ENCODE measurements around the gene ITM2C.

The ITM2C gene

GRCh38 chr2:230898016-230898712, 33.4 kb downstream of the ITM2C start:
- no peak overlapping the region for H3K4me3 ChIP-seq (ENCODE audit: low read depth in 1 of 2, low read length in 2 of 2)
- no peak overlapping the region for H3K27ac ChIP-seq (ENCODE audit: low read length)
- no peaks in the 10 kb centered on the region for H3K9me3 ChIP-seq (ENCODE audit: control insufficient read depth in 1 of 2, low read length in 2 of 2)
- H3K36me3 ChIP-seq (ENCODE audit: control insufficient read depth in 1 of 2, insufficient read depth in 2 of 2, low read length in 2 of 2) = no peaks in the 10 kb centered on the region
- peaks cover 3% of the 10 kb centered on the region for H3K27me3 ChIP-seq (ENCODE audit: low read depth, low read length)
- H3K4me1 ChIP-seq (ENCODE audit: control insufficient read depth in 1 of 2, insufficient read depth in 2 of 2, low read length in 2 of 2) = peaks cover 0 to 4% of the 10 kb centered on the region in 2 donors

GRCh38 chr2:230898713-230899091, 34.0 kb downstream of the ITM2C start:
- Histone ChIP-seq H3K27me3 (ENCODE audit: low read depth, low read length) (peaks cover 3% of the 10 kb centered on the region), H3K27ac (ENCODE audit: low read length) (no peak overlapping the region), H3K9me3 (ENCODE audit: control insufficient read depth in 1 of 2, low read length in 2 of 2) (no peaks in the 10 kb centered on the region), H3K4me3 (ENCODE audit: low read depth in 1 of 2, low read length in 2 of 2) (no peak overlapping the region), H3K4me1 (ENCODE audit: control insufficient read depth in 1 of 2, insufficient read depth in 2 of 2, low read length in 2 of 2) (peaks cover 0 to 4% of the 10 kb centered on the region in 2 donors), H3K36me3 (ENCODE audit: control insufficient read depth in 1 of 2, insufficient read depth in 2 of 2, low read length in 2 of 2) (no peaks in the 10 kb centered on the region)

GRCh38 chr2:230899287-230899686, 34.5 kb downstream of the ITM2C start:
- no peaks in the 10 kb centered on the region for H3K36me3 ChIP-seq (ENCODE audit: control insufficient read depth in 1 of 2, insufficient read depth in 2 of 2, low read length in 2 of 2)
- no peaks in the 10 kb centered on the region for H3K9me3 ChIP-seq (ENCODE audit: control insufficient read depth in 1 of 2, low read length in 2 of 2)
- no peak overlapping the region for H3K4me3 ChIP-seq (ENCODE audit: low read depth in 1 of 2, low read length in 2 of 2)
- H3K27me3 ChIP-seq (ENCODE audit: low read depth, low read length) = peaks cover 3% of the 10 kb centered on the region
- no peak overlapping the region for H3K27ac ChIP-seq (ENCODE audit: low read length)
- peaks cover 0 to 4% of the 10 kb centered on the region in 2 donors for H3K4me1 ChIP-seq (ENCODE audit: control insufficient read depth in 1 of 2, insufficient read depth in 2 of 2, low read length in 2 of 2)

- Histone ChIP-seq H3K27ac (ENCODE audit: low read length) (no peak overlapping the region), H3K27me3 (ENCODE audit: low read depth, low read length) (peaks cover 3% of the 10 kb centered on the region), H3K4me3 (ENCODE audit: low read depth in 1 of 2, low read length in 2 of 2) (no peak overlapping the region), H3K9me3 (ENCODE audit: control insufficient read depth in 1 of 2, low read length in 2 of 2) (no peaks in the 10 kb centered on the region), H3K4me1 (ENCODE audit: control insufficient read depth in 1 of 2, insufficient read depth in 2 of 2, low read length in 2 of 2) (no peaks in the 10 kb centered on the region), H3K36me3 (ENCODE audit: control insufficient read depth in 1 of 2, insufficient read depth in 2 of 2, low read length in 2 of 2) (no peaks in the 10 kb centered on the region)
These were observed 35.0 kb downstream of the ITM2C start for GRCh38 chr2:230899786-230900185.

- no peaks in the 10 kb centered on the region for H3K36me3 ChIP-seq (ENCODE audit: control insufficient read depth in 1 of 2, insufficient read depth in 2 of 2, low read length in 2 of 2)
These were observed 35.7 kb downstream of the ITM2C start for GRCh38 chr2:230900336-230900995.

GRCh38 chr2:230901006-230901405, 36.3 kb downstream of the ITM2C start:
- no peaks in the 10 kb centered on the region for H3K4me1 ChIP-seq (ENCODE audit: control insufficient read depth in 1 of 2, insufficient read depth in 2 of 2, low read length in 2 of 2)
- H3K27ac ChIP-seq (ENCODE audit: low read length) = no peak overlapping the region
- H3K36me3 ChIP-seq (ENCODE audit: control insufficient read depth in 1 of 2, insufficient read depth in 2 of 2, low read length in 2 of 2) = no peaks in the 10 kb centered on the region
- peaks cover 3% of the 10 kb centered on the region for H3K27me3 ChIP-seq (ENCODE audit: low read depth, low read length)
- no peak overlapping the region for H3K4me3 ChIP-seq (ENCODE audit: low read depth in 1 of 2, low read length in 2 of 2)
- H3K9me3 ChIP-seq (ENCODE audit: control insufficient read depth in 1 of 2, low read length in 2 of 2) = no peaks in the 10 kb centered on the region

More at GRCh38 chr2:230900336-230900995, 35.7 kb downstream of the ITM2C start:
- Histone ChIP-seq H3K9me3 (ENCODE audit: control insufficient read depth in 1 of 2, low read length in 2 of 2) (no peaks in the 10 kb centered on the region), H3K27ac (ENCODE audit: low read length) (no peak overlapping the region), H3K4me3 (ENCODE audit: low read depth in 1 of 2, low read length in 2 of 2) (no peak overlapping the region), H3K27me3 (ENCODE audit: low read depth, low read length) (peaks cover 3% of the 10 kb centered on the region), H3K4me1 (ENCODE audit: control insufficient read depth in 1 of 2, insufficient read depth in 2 of 2, low read length in 2 of 2) (no peaks in the 10 kb centered on the region)

GRCh38 chr2:230902180-230902899, 37.6 kb downstream of the ITM2C start:
- H3K36me3 ChIP-seq (ENCODE audit: control insufficient read depth in 1 of 2, insufficient read depth in 2 of 2, low read length in 2 of 2) = no peaks in the 10 kb centered on the region
- H3K4me1 ChIP-seq (ENCODE audit: control insufficient read depth in 1 of 2, insufficient read depth in 2 of 2, low read length in 2 of 2) = no peaks in the 10 kb centered on the region
- H3K27me3 ChIP-seq (ENCODE audit: low read depth, low read length) = peaks cover 3% of the 10 kb centered on the region
- H3K4me3 ChIP-seq (ENCODE audit: low read depth in 1 of 2, low read length in 2 of 2) = no peak overlapping the region
- H3K9me3 ChIP-seq (ENCODE audit: control insufficient read depth in 1 of 2, low read length in 2 of 2) = no peaks in the 10 kb centered on the region
- H3K27ac ChIP-seq (ENCODE audit: low read length) = no peak overlapping the region

- Histone ChIP-seq H3K4me1 (ENCODE audit: control insufficient read depth in 1 of 2, insufficient read depth in 2 of 2, low read length in 2 of 2) (no peaks in the 10 kb centered on the region), H3K4me3 (ENCODE audit: low read depth in 1 of 2, low read length in 2 of 2) (no peak overlapping the region), H3K27ac (ENCODE audit: low read length) (no peak overlapping the region), H3K36me3 (ENCODE audit: control insufficient read depth in 1 of 2, insufficient read depth in 2 of 2, low read length in 2 of 2) (no peaks in the 10 kb centered on the region), H3K9me3 (ENCODE audit: control insufficient read depth in 1 of 2, low read length in 2 of 2) (no peaks in the 10 kb centered on the region), H3K27me3 (ENCODE audit: low read depth, low read length) (peaks cover 3% of the 10 kb centered on the region)
These were observed 38.7 kb downstream of the ITM2C start for GRCh38 chr2:230903231-230904150.

- Histone ChIP-seq H3K27ac (ENCODE audit: low read length) (no peak overlapping the region), H3K4me3 (ENCODE audit: low read depth in 1 of 2, low read length in 2 of 2) (no peak overlapping the region), H3K36me3 (ENCODE audit: control insufficient read depth in 1 of 2, insufficient read depth in 2 of 2, low read length in 2 of 2) (no peaks in the 10 kb centered on the region), H3K4me1 (ENCODE audit: control insufficient read depth in 1 of 2, insufficient read depth in 2 of 2, low read length in 2 of 2) (no peaks in the 10 kb centered on the region), H3K27me3 (ENCODE audit: low read depth, low read length) (no peaks in the 10 kb centered on the region), H3K9me3 (ENCODE audit: control insufficient read depth in 1 of 2, low read length in 2 of 2) (no peaks in the 10 kb centered on the region)
These were observed 40.2 kb downstream of the ITM2C start for GRCh38 chr2:230904856-230905447.

- no peak overlapping the region for H3K27ac ChIP-seq (ENCODE audit: low read length)
- H3K4me1 ChIP-seq (ENCODE audit: control insufficient read depth in 1 of 2, insufficient read depth in 2 of 2, low read length in 2 of 2) = no peaks in the 10 kb centered on the region
- H3K9me3 ChIP-seq (ENCODE audit: control insufficient read depth in 1 of 2, low read length in 2 of 2) = no peaks in the 10 kb centered on the region
- H3K4me3 ChIP-seq (ENCODE audit: low read depth in 1 of 2, low read length in 2 of 2) = no peak overlapping the region
- H3K36me3 ChIP-seq (ENCODE audit: control insufficient read depth in 1 of 2, insufficient read depth in 2 of 2, low read length in 2 of 2) = no peaks in the 10 kb centered on the region
- H3K27me3 ChIP-seq (ENCODE audit: low read depth, low read length) = no peaks in the 10 kb centered on the region
These were observed 41.0 kb downstream of the ITM2C start for GRCh38 chr2:230905448-230906421.
